ENCODE measurements around the gene SLC25A42. TPM values are rescaled to one million over a fixed set of nuclear protein-coding genes. Genes with fewer than 3 reads are reported as not detected.

The SLC25A42 gene
- total RNA-seq, 4 donors from 2014 or later = 12.3 to 85.3 (median 37.1) TPM

DNA sequence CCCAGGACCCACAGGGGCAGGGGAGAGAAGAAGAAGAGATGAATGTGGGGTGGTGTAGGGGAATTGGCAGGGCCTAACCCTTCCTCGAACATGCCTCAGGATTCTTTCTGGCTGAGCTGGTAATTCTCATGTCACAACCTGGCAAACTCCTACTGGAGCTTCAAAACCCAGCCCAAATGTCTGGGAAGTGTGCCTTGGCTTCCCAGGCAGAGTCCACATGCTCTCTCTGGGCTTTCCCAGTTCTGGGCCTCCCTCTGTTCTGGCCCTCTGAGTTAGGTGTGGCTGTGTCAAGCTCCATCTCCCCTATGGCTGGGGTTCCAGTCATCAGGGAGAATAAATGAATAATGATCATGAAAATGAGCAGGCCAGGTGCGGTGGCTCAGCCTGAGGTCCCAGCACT is 85.6 kb downstream of the SLC25A42 start:
- H3K4me3 ChIP-seq = no peak overlapping the region
- no peak overlapping the region for H3K27ac ChIP-seq
- DNase-seq (no peak), ATAC-seq (no peak)
- H3K36me3 ChIP-seq = no peaks in the 10 kb centered on the region
- H3K9me3 ChIP-seq = no peaks in the 10 kb centered on the region
- no peaks in the 10 kb centered on the region for H3K27me3 ChIP-seq
- H3K4me1 ChIP-seq = peaks cover 0 to 4% of the 10 kb centered on the region in 2 donors
- in situ Hi-C loops (cut with MboI; ENCODE audit: low sequenced_read_pairs in 4 of 4) (no loop called here), intact Hi-C loops (cut with DNase I; ENCODE audit: low total_unique reads) (no loop called here)
- TF ChIP-seq CTCF (IDR thresholded peaks at IDR 0.05 in 4 of 5, conservative IDR thresholded peaks at IDR 0.05 in 1 of 5) = no peak
- no peak for TF ChIP-seq POLR2A (IDR thresholded peaks at IDR 0.05)

- DNase-seq (no peak), ATAC-seq (no peak)
- Histone ChIP-seq H3K36me3 (peaks cover 0 to under 1% of the 10 kb centered on the region in 2 donors), H3K4me1 (no peaks in the 10 kb centered on the region), H3K27me3 (no peaks in the 10 kb centered on the region), H3K27ac (no peak overlapping the region), H3K4me3 (no peak overlapping the region), H3K9me3 (no peaks in the 10 kb centered on the region)
- TF ChIP-seq POLR2A (IDR thresholded peaks at IDR 0.05) = no peak
- no peak for TF ChIP-seq CTCF (IDR thresholded peaks at IDR 0.05 in 4 of 5, conservative IDR thresholded peaks at IDR 0.05 in 1 of 5)
- intact Hi-C loops (cut with DNase I; ENCODE audit: low total_unique reads) (no loop called here), in situ Hi-C loops (cut with MboI; ENCODE audit: low sequenced_read_pairs in 4 of 4) (no loop called here)
These were observed 87.6 kb downstream of the SLC25A42 start for GRCh38 chr19:19151418-19151817.

DNA sequence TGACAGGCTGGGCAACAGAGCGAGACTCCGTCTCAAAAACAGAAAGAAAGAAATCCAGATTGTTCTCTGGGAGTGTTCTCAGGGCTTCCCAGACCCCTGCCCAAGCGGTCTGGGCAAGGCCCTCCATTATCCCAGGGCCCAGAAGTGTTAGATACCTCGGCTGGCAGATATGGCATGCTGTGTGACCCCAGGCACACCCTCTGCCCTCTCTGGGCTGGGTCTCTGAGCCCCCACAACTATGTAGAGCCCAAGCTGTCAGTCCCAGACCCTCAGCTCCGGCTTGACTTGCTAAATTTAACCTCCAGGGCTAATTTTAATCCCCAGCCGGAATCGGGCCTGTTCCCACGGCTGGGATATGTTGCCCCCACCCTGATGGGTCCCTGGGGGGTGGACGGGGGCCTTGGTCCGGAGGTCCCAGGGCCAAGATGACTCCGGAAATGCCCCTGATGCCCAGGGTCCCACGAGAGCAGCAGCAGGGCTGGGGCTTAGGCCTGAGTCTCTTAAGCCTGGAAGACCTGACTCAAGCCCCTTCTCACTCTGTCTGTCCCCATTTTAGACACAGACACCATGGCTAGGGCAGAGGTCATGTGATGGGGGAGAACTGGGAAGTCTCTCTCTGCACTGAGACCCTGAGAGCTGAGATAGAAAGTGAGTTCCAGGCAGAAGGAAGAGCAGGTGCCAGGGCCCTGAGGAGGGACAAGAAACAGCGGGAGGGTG is 89.0 kb downstream of the SLC25A42 start:
- in situ Hi-C loops (cut with MboI; ENCODE audit: low sequenced_read_pairs in 4 of 4) = no loop called here
- no peak overlapping the region for H3K27ac ChIP-seq

DNA sequence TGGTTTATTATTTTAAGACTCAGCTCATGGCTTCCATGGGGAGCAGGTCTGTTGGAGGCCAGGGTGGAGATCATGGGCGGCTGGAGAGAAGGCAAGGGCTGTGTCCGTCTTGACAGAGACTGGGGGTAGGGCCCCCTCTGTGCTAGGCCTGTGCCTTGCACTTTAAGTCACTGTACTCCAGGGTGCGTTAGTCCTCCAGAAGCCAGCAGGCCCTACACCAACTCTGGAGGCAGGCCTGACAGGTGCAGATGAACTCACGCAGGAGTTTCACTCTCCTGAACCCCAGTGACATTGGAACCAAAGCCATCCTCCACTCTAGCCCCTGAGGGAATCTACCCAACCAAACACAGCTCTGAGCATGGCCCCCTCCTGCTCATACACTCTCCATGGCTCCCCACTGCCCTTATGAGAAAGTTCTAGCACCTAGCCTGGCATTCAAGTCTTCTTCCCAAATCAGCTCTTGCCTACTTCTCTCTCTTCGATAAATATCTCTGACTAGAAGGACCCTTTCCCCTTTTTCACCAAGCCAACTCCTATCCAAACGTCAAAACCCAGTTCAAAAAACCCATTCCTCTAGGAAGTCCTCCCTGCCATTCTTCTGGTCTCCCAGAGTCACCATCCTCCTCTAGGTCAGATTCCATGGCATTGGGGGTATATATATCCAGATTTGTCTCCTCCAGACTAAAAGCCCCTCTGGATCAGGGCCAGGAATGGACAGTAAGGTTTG is 91.1 kb downstream of the SLC25A42 start:
- TF ChIP-seq POLR2A (IDR thresholded peaks at IDR 0.05) (no peak), CTCF (IDR thresholded peaks at IDR 0.05 in 4 of 5, conservative IDR thresholded peaks at IDR 0.05 in 1 of 5) (no peak)
- H3K9me3 ChIP-seq = no peaks in the 10 kb centered on the region
- H3K4me1 ChIP-seq = no peaks in the 10 kb centered on the region
- no peak for DNase-seq
- H3K36me3 ChIP-seq = peaks cover 0 to 3% of the 10 kb centered on the region in 2 donors
- ATAC-seq = no peak
- no peak overlapping the region for H3K27ac ChIP-seq
- no peaks in the 10 kb centered on the region for H3K27me3 ChIP-seq
- intact Hi-C loops (cut with DNase I; ENCODE audit: low total_unique reads) (no loop called here), in situ Hi-C loops (cut with MboI; ENCODE audit: low sequenced_read_pairs in 4 of 4) (no loop called here)
- H3K4me3 ChIP-seq = no peak overlapping the region

More for the DNA sequence above, 89.0 kb downstream of the SLC25A42 start:
- Histone ChIP-seq H3K36me3 (peaks cover 0 to 3% of the 10 kb centered on the region in 2 donors), H3K9me3 (no peaks in the 10 kb centered on the region), H3K27me3 (no peaks in the 10 kb centered on the region), H3K4me3 (no peak overlapping the region), H3K4me1 (no peaks in the 10 kb centered on the region)
- DNase-seq = no peak
- no peak for TF ChIP-seq CTCF (IDR thresholded peaks at IDR 0.05 in 4 of 5, conservative IDR thresholded peaks at IDR 0.05 in 1 of 5)
- TF ChIP-seq POLR2A (IDR thresholded peaks at IDR 0.05) = no peak
- intact Hi-C loops (cut with DNase I; ENCODE audit: low total_unique reads) = no loop called here
- ATAC-seq = no peak
